GM12801 (cell line): ENCODE results near the gene NLGN1.

Experiments
- TF ChIP-seq, protein P1 (sequence below): IDR thresholded peaks from one replicate; pipeline ENCODE4 v1.5.1; 2011; ENCODE audit warnings: control low read depth; ENCODE audit not compliant: insufficient read length; ENCODE audit errors: extremely low read depth

NLGN1 gene

DNA sequence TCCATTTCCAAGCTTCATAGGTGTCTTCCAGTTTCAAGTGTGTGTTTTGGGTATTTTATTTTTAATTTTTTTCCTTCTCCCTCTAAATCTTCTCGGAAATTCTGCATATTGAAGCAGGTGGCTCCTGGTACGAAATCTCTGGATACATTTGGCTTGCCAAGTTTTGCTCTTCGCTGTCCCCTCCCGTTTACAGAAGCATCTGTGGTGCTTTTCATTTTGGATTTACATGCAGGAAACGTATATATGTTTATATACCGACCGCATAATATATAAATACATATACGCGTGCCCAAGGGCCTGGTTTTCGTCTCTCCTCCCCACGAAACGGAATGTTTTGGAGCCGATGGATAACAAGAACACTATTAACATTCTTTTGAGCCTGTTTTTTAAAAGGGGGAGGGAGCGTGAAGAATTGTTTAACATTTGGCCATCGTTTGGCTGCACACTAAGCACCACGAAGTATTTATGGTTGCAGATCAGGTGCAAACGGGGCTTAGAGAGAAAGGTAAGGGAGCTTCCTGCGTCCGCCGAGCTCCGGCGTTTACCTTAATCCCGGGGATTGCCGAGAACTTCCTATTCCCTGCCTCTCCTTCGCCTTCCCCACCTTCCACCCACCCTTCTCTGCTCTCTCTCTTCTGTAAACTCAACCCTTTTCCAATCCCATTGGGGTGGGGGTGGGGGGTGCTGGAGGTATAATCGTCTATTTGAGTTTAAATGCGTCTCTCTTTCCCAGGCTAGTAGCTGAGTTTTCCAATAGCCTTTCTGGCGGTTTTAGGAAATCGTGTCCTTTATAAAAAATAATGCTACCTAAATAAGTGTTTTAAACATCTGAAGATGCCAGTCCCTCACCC lies 1.1 kb upstream of the NLGN1 start:
- TF ChIP-seq, protein P1, sequence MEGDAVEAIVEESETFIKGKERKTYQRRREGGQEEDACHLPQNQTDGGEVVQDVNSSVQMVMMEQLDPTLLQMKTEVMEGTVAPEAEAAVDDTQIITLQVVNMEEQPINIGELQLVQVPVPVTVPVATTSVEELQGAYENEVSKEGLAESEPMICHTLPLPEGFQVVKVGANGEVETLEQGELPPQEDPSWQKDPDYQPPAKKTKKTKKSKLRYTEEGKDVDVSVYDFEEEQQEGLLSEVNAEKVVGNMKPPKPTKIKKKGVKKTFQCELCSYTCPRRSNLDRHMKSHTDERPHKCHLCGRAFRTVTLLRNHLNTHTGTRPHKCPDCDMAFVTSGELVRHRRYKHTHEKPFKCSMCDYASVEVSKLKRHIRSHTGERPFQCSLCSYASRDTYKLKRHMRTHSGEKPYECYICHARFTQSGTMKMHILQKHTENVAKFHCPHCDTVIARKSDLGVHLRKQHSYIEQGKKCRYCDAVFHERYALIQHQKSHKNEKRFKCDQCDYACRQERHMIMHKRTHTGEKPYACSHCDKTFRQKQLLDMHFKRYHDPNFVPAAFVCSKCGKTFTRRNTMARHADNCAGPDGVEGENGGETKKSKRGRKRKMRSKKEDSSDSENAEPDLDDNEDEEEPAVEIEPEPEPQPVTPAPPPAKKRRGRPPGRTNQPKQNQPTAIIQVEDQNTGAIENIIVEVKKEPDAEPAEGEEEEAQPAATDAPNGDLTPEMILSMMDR: no peak

DNA sequence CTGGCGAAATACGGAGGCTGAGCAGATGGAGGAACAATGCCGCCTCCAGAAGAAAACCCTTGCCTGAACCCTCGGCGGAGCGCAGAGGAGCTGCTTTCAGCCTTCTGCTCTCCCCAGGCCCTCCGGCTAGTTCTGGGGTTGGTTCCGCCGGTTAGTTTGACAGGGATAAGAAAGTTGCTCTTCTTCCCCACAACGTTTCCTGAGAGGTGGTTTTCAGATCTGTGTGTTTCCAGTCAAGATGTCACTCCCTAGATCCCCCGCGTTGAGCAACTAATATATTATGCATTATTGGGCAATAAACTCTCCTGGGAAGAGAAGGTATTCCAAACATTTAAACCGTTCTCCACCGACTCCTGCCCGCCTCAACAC lies 551 bp downstream of the NLGN1 start:
- TF ChIP-seq, protein P1: no peak

DNA sequence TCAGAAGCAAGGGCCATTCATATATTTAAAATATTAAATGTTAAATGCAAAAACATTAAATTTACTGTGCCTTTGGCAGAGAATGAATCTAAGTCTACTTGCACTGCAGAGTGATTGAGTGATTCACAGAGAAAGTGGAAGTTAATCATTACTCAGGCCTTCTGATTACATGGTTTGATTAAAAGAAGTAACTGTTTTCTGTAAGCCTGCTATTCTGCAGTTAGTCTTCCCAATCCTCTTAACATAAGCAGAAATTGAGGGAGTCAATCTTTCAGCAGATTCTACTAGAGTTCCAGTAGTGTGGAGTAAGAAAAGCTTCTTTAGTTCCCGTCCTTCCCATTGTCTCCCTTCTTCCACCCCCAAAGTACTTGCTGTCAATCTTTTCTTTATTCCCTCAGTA lies 1.5 kb downstream of the NLGN1 start:
- TF ChIP-seq, protein P1: no peak

DNA sequence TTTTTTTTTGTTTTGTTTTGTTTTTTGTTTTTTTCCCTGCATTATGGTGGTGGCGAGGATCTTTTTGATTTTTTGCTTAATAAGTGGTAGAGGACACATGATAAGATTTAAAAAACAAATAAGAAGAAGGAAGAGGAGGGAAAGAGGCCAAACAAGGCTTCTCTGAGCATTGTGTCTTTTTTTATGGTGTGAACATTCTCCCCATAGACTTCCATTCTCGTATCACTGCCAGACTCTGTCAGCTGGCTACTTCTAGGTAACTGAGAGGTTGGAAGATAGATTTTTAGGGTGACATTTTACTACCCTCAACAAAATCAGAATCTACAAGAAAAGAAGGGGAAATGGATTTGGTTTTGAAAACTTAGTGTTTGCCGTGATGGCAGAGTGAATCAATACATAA lies 3.8 kb downstream of the NLGN1 start:
- TF ChIP-seq, protein P1: no peak

DNA sequence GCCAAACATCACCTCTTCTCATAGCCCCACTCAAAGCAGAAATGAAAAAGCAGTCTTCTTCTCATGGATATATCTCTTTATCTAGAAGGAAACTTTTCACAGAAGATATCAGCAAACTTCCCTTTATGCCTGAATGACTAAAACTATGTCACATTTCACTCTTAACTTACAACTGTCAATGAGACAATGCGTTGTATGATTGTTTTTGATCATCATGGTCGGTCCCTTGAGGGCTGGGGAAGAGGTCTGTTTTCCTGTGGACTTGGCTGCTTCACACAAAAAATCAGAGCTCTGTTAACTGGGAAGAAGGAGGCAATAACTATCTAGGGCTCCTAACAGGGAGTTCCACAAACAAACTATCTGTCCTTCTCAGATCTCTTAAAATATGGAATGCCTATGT lies 5.1 kb downstream of the NLGN1 start:
- TF ChIP-seq, protein P1: no peak

DNA sequence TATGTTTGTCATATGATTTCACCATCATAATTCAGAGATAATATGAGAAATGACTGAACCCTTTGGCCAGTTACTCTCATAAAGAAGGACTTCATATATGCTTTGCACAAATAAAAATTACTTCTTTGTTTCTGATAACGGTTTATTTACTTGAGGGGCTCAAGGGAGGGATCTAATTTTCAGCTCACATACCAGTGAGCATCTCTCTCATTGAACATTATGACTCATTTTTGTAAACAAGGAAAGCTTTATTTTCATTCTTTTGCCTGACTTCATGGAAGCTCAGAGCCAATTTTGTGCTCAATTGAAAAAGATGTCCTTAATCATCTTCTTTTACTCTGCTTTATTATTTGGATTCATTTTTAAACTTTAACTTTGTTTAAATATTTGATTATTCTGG lies 5.8 kb downstream of the NLGN1 start:
- TF ChIP-seq, protein P1: no peak

DNA sequence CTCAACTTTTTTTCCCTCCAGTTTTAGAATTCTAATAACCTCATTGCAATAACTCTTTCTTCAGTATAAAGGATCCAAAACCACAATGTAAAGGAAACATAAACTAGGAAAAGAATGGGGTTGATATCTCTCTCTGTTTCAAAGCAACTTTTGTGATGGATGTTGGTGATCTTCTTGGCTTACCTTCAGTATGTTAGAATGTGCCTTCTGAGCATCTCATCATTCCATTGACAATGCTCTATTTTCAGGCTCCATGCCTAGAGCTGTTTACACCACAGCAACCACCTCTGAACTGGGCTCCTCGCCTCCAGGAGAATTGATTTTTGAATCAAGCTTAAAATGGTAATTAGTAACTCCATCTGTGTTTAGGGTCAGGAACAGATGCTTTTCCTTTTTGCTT lies 6.6 kb downstream of the NLGN1 start:
- TF ChIP-seq, protein P1: no peak
